Uterus (tissue), 4 donors: ENCODE data around the gene PLEKHG2. TPM values are rescaled to one million over a fixed set of nuclear protein-coding genes. Genes with fewer than 3 reads are reported as not detected.

ENCODE experiments used
- DNase-seq, 2 donors: peaks; one replicate each; pipeline ENCODE4 v3.0.0-alpha.2; 2019 to 2020
- H3K27ac ChIP-seq, 2 donors: fragments of 200-600 bp; sonication (generic); 1 replicate in 1 of 2; 2 replicates in 1 of 2; pipeline ENCODE4 v1.5.1; 2016 to 2018
- H3K27me3 ChIP-seq, 2 donors: fragments of 200-600 bp; sonication (generic); one replicate each; pipeline ENCODE4 v1.5.1; 2018 to 2019; ENCODE audit warnings: control low read depth in 1 of 2
- H3K36me3 ChIP-seq, 2 donors: fragments of 200-600 bp; sonication (generic); one replicate each; pipeline ENCODE4 v1.5.1; 2019; ENCODE audit warnings: control low read depth in 1 of 2
- H3K4me1 ChIP-seq, 2 donors: fragments of 200-600 bp; sonication (generic); one replicate each; pipeline ENCODE4 v1.5.1; 2018 to 2019; ENCODE audit warnings: control low read depth in 1 of 2
- H3K4me3 ChIP-seq, 2 donors: fragments of 200-600 bp; sonication (generic); 1 replicate in 1 of 2; 2 replicates in 1 of 2; pipeline ENCODE4 v1.5.1; 2018 to 2019; ENCODE audit warnings: mild to moderate bottlenecking in 1 of 2
- H3K9me3 ChIP-seq, 2 donors: fragments of 200-600 bp; sonication (generic); one replicate each; pipeline ENCODE4 v1.5.1; 2019; ENCODE audit warnings: control low read depth in 1 of 2
- CTCF ChIP-seq, 4 experiments: fragments of 200-600 bp in 2 of 4; fragments of 450-650 bp in 2 of 4; sonication (generic) in 2 of 4; IDR thresholded peaks; one replicate each; pipeline ENCODE4 v1.5.1; 2016 to 2019; ENCODE audit warnings: antibody characterized with exemption in 4 of 4, mild to moderate bottlenecking in 2 of 4, moderate library complexity in 1 of 4
- POLR2A ChIP-seq, 2 donors: fragments of 450-650 bp; IDR thresholded peaks; one replicate each; pipeline ENCODE4 v1.6.1; 2016; ENCODE audit warnings: antibody characterized with exemption in 2 of 2, mild to moderate bottlenecking in 1 of 2, moderate library complexity in 1 of 2
- intact Hi-C: fragments of 100-400 bp; cut with DNase I; formaldehyde crosslinking; loops from one replicate; pipeline ENCODE4 v1.15.1; 2023; ENCODE audit warnings: low total_unique reads
- total RNA-seq, 4 donors: library from RNA; depleted of rRNA in 3 of 4; stranded (reverse); fragments of >200 nt in 3 of 4; gene quantifications; one replicate each; pipeline versions ENCODE4 v1.1.0 to v1.2.4, GENCODE V29; 2014 to 2023
- donor health status: DM: yes; HTN: yes; CAD: no.

Gene PLEKHG2
- total RNA-seq, 4 donors from 2014 or later = 5.1 to 120 (median 21.6) TPM

GRCh38 chr19:39430675-39431593, 18.5 kb downstream of the PLEKHG2 start:
- peaks cover 6 to 21% of the 10 kb centered on the region in 2 donors for H3K4me1 ChIP-seq
- intact Hi-C loops = no loop called here
- no peak for DNase-seq
- TF ChIP-seq CTCF (IDR thresholded peaks at IDR 0.05) (no peak), POLR2A (IDR thresholded peaks at IDR 0.05) (peak in 1 of 2 donors; percentile 31)
- H3K9me3 ChIP-seq = no peaks in the 10 kb centered on the region
- no peaks in the 10 kb centered on the region for H3K36me3 ChIP-seq
- H3K27me3 ChIP-seq = no peaks in the 10 kb centered on the region
- peak overlapping the region; percentile 38 to 52 for H3K27ac ChIP-seq
- no peak overlapping the region for H3K4me3 ChIP-seq

- Histone ChIP-seq H3K27ac (no peak overlapping the region), H3K9me3 (no peaks in the 10 kb centered on the region), H3K4me3 (no peak overlapping the region), H3K27me3 (no peaks in the 10 kb centered on the region), H3K36me3 (no peaks in the 10 kb centered on the region), H3K4me1 (peaks cover 6 to 25% of the 10 kb centered on the region in 2 donors)
- intact Hi-C loops = no loop called here
- DNase-seq = no peak
- no peak for TF ChIP-seq CTCF (IDR thresholded peaks at IDR 0.05)
Observed at GRCh38 chr19:39432677-39433025, 20.2 kb downstream of the PLEKHG2 start.

GRCh38 chr19:39433480-39434079, 21.1 kb downstream of the PLEKHG2 start:
- intact Hi-C loops = no loop called here
- no peak overlapping the region for H3K4me3 ChIP-seq
- TF ChIP-seq CTCF (IDR thresholded peaks at IDR 0.05) (no peak), POLR2A (IDR thresholded peaks at IDR 0.05) (no peak)

DNA sequence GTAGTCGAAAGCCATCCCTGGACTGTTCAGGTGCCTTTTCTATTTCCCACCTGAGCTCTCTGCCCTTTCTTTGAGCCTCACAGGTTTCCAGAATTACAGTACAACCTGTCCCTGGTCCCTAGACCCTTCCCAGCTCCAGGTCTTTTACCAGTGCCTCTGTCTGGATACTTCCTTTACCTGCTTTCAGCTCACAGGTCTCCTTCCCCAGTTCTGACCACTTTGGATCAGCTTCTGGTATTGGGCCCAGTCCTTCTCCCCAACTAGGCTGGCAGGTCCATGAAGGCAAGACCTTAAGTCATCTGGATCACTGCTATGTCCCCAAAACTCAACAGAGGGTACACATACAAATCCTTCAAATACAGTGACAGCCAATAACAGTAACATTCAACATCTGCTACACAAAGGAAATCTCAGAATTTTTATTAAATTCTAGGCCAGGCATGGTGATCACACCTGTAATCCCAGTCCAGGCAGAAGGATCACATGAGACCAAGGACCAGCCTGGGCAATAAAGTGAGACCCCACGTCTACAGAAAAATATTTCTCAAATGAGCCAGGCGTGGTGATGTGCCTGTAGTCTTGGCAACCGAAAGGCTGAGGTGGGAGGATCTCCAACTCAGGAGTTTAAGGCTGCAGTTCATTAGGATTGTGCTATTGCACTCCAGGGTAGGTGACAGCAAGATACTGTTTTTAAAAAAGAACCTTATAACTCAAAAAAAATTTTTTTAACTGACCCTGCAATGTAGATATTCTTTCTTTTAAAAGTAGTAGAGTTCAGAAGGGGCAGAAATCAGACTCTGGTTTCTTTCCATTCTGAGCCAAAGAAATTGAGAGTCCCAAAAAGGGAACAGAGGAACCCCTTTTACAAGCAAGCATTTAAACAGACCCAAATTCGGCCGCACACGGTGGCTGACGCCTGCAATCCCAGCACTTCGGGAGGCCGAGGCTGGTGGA, 21.9 kb downstream of the PLEKHG2 start:
- Histone ChIP-seq H3K27ac (peak overlapping the region; percentile 86 to 88), H3K4me3 (peak overlapping the region; percentile 91 to 93)
- intact Hi-C loops = no loop called here

More at GRCh38 chr19:39433480-39434079, 21.1 kb downstream of the PLEKHG2 start:
- Histone ChIP-seq H3K27me3 (no peaks in the 10 kb centered on the region), H3K4me1 (peaks cover 6 to 23% of the 10 kb centered on the region in 2 donors), H3K9me3 (no peaks in the 10 kb centered on the region), H3K36me3 (no peaks in the 10 kb centered on the region), H3K27ac (peak overlapping the region in 1 of 2 donors; percentile 88)
- DNase-seq = no peak

More for the DNA sequence above, 21.9 kb downstream of the PLEKHG2 start:
- H3K4me1 ChIP-seq = peaks cover 0 to 17% of the 10 kb centered on the region in 2 donors
- no peak for DNase-seq
- H3K9me3 ChIP-seq = no peaks in the 10 kb centered on the region
- TF ChIP-seq POLR2A (IDR thresholded peaks at IDR 0.05) = no peak
- TF ChIP-seq CTCF (IDR thresholded peaks at IDR 0.05) = no peak
- no peaks in the 10 kb centered on the region for H3K27me3 ChIP-seq
- H3K36me3 ChIP-seq = no peaks in the 10 kb centered on the region
